Measurements from ENCODE around the gene CLSTN2. TPM values are rescaled to one million over a fixed set of nuclear protein-coding genes. Genes with fewer than 3 reads are reported as not detected.
A peak's percentile ranks its signal among the peaks of the same experiment; 100 is the strongest.

Gene CLSTN2
- total and polyA plus RNA-seq, 2 of the 13 experiments (the other 11 are each of a cell fraction or from before 2014, with no cell fraction given), result not detected

GRCh38 chr3:140358686-140359085, 423.7 kb downstream of the CLSTN2 start (continued):
- TF ChIP-seq ZNF142 (CRISPR knock-in tag; IDR thresholded peaks at IDR 0.05) (no peak), ISX (CRISPR knock-in tag; conservative IDR thresholded peaks at IDR 0.05) (no peak)

- FAIRE-seq, result no peak
- BruUV-seq (replicated peaks), result no TSS peak
Measured at GRCh38 chr3:140359233-140359995, 424.4 kb downstream of the CLSTN2 start.

More at GRCh38 chr3:140359233-140359995, 424.4 kb downstream of the CLSTN2 start:
- intact Hi-C loops (cut with micrococcal nuclease; ENCODE audit: unreplicated experiment) (no loop called here), in situ Hi-C loops (cut with HindIII; ENCODE audit: extremely low pct_ligation_motif_present, low pct_unique_long_range_greater_than_20kb) (no loop called here)
- Histone ChIP-seq H3K79me2 (ENCODE audit: insufficient read depth, low read length) (no peaks in the 10 kb centered on the region), H3K4me3 (replicated peaks in 1 of 3; ENCODE audit: insufficient read depth in 1 of 3, low read depth in 2 of 3, low read length in 3 of 3) (no peak overlapping the region), H4K20me1 (ENCODE audit: insufficient read depth, low read length) (no peaks in the 10 kb centered on the region), H3K9me3 (ENCODE audit: low read length) (no peaks in the 10 kb centered on the region), H3K4me2 (ENCODE audit: low read depth, low read length) (no peak overlapping the region), H3K36me3 (replicated peaks in 1 of 2; ENCODE audit: control insufficient read depth in 1 of 2, insufficient read depth in 2 of 2, low read length in 2 of 2) (no peaks in the 10 kb centered on the region), H3K27ac (ENCODE audit: extremely low read length, insufficient read depth, low read length) (no peak overlapping the region), H2AFZ (ENCODE audit: low read length) (no peak overlapping the region), H3K4me1 (ENCODE audit: insufficient read depth, low read length) (no peaks in the 10 kb centered on the region), H3K9ac (ENCODE audit: insufficient read depth, low read depth, low read length) (no peak overlapping the region), H3K27me3 (ENCODE audit: control insufficient read depth in 1 of 2, insufficient read depth in 2 of 2, low read length in 2 of 2) (no peaks in the 10 kb centered on the region)
- DNase-seq (ENCODE audit: low spot score) (no peak), ATAC-seq (no peak)
- ChIA-PET CTCF (ENCODE audit: low intra/inter-chr PET ratio, low total read pairs) (no interaction called here), POLR2A (no interaction called here)
- TF ChIP-seq HNRNPH1 (optimal IDR thresholded peaks at IDR 0.05; ENCODE audit: low read depth, low read length), result no peak
- TF ChIP-seq ZNF781 (CRISPR knock-in tag; IDR thresholded peaks at IDR 0.05; ENCODE audit: borderline replicate concordance, not compliant biosample characterization), result no peak
- no peak for TF ChIP-seq FOXP4 (CRISPR knock-in tag; IDR thresholded peaks at IDR 0.05)
- peak; percentile 65 to 89 for TF ChIP-seq MAFK (conservative IDR thresholded peaks at IDR 0.05 in 1 of 2, IDR thresholded peaks at IDR 0.05 in 1 of 2; ENCODE audit: low read length in 2 of 2)
- no peak for TF ChIP-seq FOXA1 (IDR thresholded peaks at IDR 0.05)
- TF ChIP-seq FOXA1 (CRISPR knock-in tag; IDR thresholded peaks at IDR 0.05), result no peak
- TF ChIP-seq MAFF (IDR thresholded peaks at IDR 0.05; ENCODE audit: low read depth, low read length), result peak; percentile 79
- 11% methylated on average over 5 of the region's 5 CpGs for WGBS (ENCODE audit: low lambda C conversion rate)
